Right renal cortex interstitium (tissue), 3 donors: ENCODE measurements around the gene PRH1. TPM values are rescaled to one million over a fixed set of nuclear protein-coding genes. Genes with fewer than 3 reads are reported as not detected.

Experiments
- DNase-seq, 3 donors: peaks; one replicate each; pipeline ENCODE4 v3.0.0-alpha.2; 2013; ENCODE audit warnings: low read depth in 3 of 3, low spot score in 2 of 3
- polyA plus RNA-seq, 3 donors: library from polyadenylated mRNA; unstranded; fragments of 120-200 nt; gene quantifications; one replicate each; pipeline ENCODE4 v1.2.1, GENCODE V29; 2013; ENCODE audit not compliant: insufficient read length in 3 of 3

Gene PRH1
- polyA plus RNA-seq, 3 donors, result 11.6 to 16.9 (median 15.9) TPM

DNA sequence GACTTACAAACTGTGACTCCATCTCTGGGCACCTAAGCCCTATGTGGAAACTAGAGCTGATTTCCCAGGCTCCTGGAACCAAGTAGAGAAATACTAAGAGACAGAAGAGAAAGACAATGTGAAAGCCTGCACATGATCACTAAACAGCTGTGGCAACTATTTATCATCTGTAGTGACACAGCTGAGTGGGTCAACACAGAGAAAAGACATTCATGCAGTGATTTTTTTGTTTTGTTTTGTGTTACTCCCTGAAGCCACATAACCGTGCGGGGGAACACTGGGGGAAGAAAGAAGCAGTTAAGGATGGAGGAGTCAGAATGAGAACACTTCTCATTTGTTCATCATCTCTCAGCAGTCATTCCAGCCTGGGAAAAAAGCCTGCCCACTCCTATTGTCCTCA lies 36.3 kb downstream of the PRH1 start:
- DNase-seq, result peak in 1 of 3 donors; percentile 2

DNA sequence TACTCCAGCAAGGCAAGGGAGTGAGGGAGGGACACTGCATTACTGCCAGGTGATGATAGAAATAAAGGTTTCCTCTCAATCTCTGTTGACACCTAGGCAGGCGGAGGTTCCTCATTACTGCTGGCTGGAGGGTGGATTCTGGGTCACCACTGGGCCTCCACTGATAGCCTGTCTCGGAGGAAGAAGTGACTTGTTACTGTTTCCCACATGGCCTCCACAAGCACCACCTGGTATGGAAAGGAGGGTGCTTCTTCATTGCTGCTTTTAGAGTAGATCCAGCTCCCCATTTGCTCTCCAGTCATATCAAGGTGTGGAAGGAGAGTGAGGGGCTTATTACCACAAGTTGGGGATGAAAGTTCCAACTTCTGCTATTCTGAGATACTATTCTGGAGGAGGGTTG lies 41.2 kb downstream of the PRH1 start:
- DNase-seq, result no peak

DNA sequence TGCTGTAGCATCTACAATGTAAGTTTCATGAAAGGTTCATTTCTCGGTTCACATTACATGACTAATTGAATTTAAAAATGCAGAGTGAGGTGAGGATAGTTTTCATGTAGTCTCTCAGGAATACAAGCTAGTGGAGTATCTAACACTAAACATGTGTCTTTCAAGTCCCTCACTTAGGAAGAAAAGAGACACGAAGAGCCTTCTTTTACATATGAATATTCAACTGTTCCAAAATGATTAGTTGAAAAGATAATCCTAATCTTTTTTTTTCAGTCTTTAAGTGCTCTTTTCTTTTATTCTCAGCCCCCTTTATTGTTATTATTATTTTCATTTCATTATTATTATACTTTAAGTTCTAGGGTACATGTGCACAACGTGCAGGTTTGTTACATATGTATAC lies 45.6 kb downstream of the PRH1 start:
- DNase-seq, result no peak

Other genes starting within 250 kb of the PRH1 start
- 1 to 10 TPM in 1 of 3 donors, under 1 TPM in 2; 0.67 to 1.0 (median 0.85) TPM for gene STYK1, start 210.2 kb downstream of the PRH1 start, polyA plus RNA-seq
- gene YBX3, start 160.9 kb downstream of the PRH1 start, polyA plus RNA-seq, result 100 to 1,000 TPM; 192 to 229 (median 206) TPM
- not detected for gene TAS2R7, start 81.6 kb downstream of the PRH1 start, polyA plus RNA-seq
- not detected for gene TAS2R8, start 77.0 kb downstream of the PRH1 start, polyA plus RNA-seq
- not detected for gene TAS2R9, start 74.1 kb downstream of the PRH1 start, polyA plus RNA-seq
- 1 to 10 TPM in 1 of 3 donors, under 1 TPM in 2; 0.99 to 1.4 (median 1.00) TPM for gene TAS2R10, start 57.9 kb downstream of the PRH1 start, polyA plus RNA-seq
- gene PRR4, start 34.8 kb downstream of the PRH1 start, polyA plus RNA-seq, result 1 to 10 TPM; 5.6 to 7.8 (median 5.9) TPM
- under 1 TPM in 2 of 3 donors, not detected in 1; 0.10 TPM for gene TAS2R13, start 25.3 kb upstream of the PRH1 start, polyA plus RNA-seq
- under 1 TPM; 0.28 to 0.64 (median 0.48) TPM for gene PRH2, start 45.0 kb upstream of the PRH1 start, polyA plus RNA-seq
- gene TAS2R14, start 55.0 kb upstream of the PRH1 start, polyA plus RNA-seq, result 1 to 10 TPM; 2.3 to 3.1 (median 2.9) TPM
- not detected for gene TAS2R50, start 102.7 kb upstream of the PRH1 start, polyA plus RNA-seq
- 1 to 10 TPM in 2 of 3 donors, under 1 TPM in 1; 0.89 to 1.2 (median 1.1) TPM for gene TAS2R20, start 114.0 kb upstream of the PRH1 start, polyA plus RNA-seq
- gene TAS2R19, start 138.4 kb upstream of the PRH1 start, polyA plus RNA-seq, result 1 to 10 TPM in 2 of 3 donors, under 1 TPM in 1; 0.94 to 1.8 (median 1.2) TPM
- 1 to 10 TPM; 1.0 to 2.1 (median 1.1) TPM for gene TAS2R31, start 147.2 kb upstream of the PRH1 start, polyA plus RNA-seq
- not detected for gene TAS2R46, start 178.0 kb upstream of the PRH1 start, polyA plus RNA-seq
- gene TAS2R43, start 208.1 kb upstream of the PRH1 start, polyA plus RNA-seq, result under 1 TPM in 2 of 3 donors, not detected in 1; 0.21 to 0.36 TPM